Mammary epithelial cell (primary cell): ENCODE data around the gene TBC1D22B.

Source experiments
- EZH2 ChIP-seq: IDR thresholded peaks from 2 replicates; pipeline ENCODE4 v1.6.1; 2012; ENCODE audit warnings: low read length, inconsistent platforms, borderline replicate concordance
- TF ChIP-seq, protein P1 (sequence below), 2 donors: IDR thresholded peaks in 1 of 2; conservative IDR thresholded peaks in 1 of 2; 2 replicates each; pipeline ENCODE4 v1.5.1; 2011 to 2012; ENCODE audit warnings: inconsistent platforms in 2 of 2, low read length in 2 of 2, mild to moderate bottlenecking in 2 of 2, control low read depth in 1 of 2, low read depth in 1 of 2; ENCODE audit not compliant: insufficient read depth in 1 of 2; ENCODE audit errors: extremely low read depth in 1 of 2

DNA sequence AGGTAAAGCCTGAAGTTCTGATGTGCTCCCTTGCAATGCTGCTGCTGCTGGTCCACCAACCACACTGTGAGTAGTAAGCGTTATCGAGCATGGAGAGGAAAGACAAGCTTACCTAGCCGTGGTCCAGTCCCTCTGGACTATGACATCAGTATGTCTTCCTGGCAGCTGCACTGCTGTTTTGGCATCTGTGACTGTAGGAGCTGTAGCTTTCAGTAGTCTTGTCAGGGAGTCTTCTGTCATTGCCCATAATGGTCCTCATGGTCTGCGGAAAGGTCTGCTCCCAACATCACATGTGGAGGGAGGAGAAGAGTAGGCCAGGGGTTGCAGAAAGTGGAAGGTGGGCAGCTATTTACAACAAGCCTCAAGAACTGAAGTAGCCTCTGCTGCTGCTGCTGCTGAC is 27.2 kb downstream of the TBC1D22B start:
- TF ChIP-seq, protein P1, sequence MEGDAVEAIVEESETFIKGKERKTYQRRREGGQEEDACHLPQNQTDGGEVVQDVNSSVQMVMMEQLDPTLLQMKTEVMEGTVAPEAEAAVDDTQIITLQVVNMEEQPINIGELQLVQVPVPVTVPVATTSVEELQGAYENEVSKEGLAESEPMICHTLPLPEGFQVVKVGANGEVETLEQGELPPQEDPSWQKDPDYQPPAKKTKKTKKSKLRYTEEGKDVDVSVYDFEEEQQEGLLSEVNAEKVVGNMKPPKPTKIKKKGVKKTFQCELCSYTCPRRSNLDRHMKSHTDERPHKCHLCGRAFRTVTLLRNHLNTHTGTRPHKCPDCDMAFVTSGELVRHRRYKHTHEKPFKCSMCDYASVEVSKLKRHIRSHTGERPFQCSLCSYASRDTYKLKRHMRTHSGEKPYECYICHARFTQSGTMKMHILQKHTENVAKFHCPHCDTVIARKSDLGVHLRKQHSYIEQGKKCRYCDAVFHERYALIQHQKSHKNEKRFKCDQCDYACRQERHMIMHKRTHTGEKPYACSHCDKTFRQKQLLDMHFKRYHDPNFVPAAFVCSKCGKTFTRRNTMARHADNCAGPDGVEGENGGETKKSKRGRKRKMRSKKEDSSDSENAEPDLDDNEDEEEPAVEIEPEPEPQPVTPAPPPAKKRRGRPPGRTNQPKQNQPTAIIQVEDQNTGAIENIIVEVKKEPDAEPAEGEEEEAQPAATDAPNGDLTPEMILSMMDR (conservative IDR thresholded peaks at IDR 0.05 in 1 of 2, IDR thresholded peaks at IDR 0.05 in 1 of 2; ENCODE audit: extremely low read depth in 1 of 2, insufficient read depth in 1 of 2, low read depth in 1 of 2, low read length in 2 of 2): no peak
- no peak for TF ChIP-seq EZH2
